GM18909 (cell line): ENCODE results near the gene AGFG1.
"Not testable (repeated sequence)": the region's sequence is repeated elsewhere in the genome, so short reads cannot be mapped to it uniquely, and the experiment has no call there.

ENCODE experiments used
- ATAC-seq: cut with Tn5 transposase; IDR thresholded peaks from one replicate; pipeline ENCODE4 v1.9.1; 2021; ENCODE audit warnings: mild to moderate bottlenecking; ENCODE audit not compliant: unreplicated experiment, poor library complexity

AGFG1 gene

GRCh38 chr2:227598835-227599503, 127.0 kb downstream of the AGFG1 start, which contains the start of gene SCYGR2:
SCYGR2 (plus strand) TSS chr2:227598893; CDS start chr2:227598893, 0 bp downstream.
- not testable (repeated sequence) for ATAC-seq

GRCh38 chr2:227602358-227602757, 130.4 kb downstream of the AGFG1 start:
- ATAC-seq, result no peak

- no peak for ATAC-seq
These were observed 134.5 kb downstream of the AGFG1 start for GRCh38 chr2:227606476-227606875.

GRCh38 chr2:227607941-227608340, 136.0 kb downstream of the AGFG1 start:
- no peak for ATAC-seq

- peak; percentile 69 for ATAC-seq
These were observed 136.8 kb downstream of the AGFG1 start for GRCh38 chr2:227608561-227609338.

DNA sequence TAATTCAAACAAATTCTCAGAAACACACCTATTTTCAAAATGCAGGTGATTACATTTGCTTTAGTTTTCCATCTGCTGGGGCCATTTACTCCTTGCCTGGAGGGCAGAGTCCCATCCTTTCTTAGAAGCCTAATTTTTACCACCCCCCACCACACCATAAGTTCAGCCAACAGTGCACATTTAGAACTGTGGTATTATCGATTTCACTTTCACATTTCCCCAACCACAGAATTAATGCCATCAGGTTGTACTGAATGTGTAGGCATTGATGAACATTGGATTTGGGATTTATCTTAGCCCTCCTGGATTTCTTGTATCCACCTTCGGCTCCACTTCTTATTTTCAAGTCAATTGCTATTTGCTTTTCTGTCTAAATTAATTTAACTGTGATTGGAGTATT, 138.2 kb downstream of the AGFG1 start:
- ATAC-seq, result no peak
